Activated T-cell treated with anti-CD3 and anti-CD28 coated beads, Interleukin-2, amount 50 U/mL, for 72 hours (primary cell): Measurements from ENCODE around the gene CREB3L2. TPM values are rescaled to one million over a fixed set of nuclear protein-coding genes. Genes with fewer than 3 reads are reported as not detected.
"Not testable (repeated sequence)": the region's sequence is repeated elsewhere in the genome, so short reads cannot be mapped to it uniquely, and the experiment has no call there.

ENCODE experiments used
- ATAC-seq, 2 donors: fragments of 150-1000 bp; cut with Tn5 transposase; replicated peaks in 1 of 2; 2 replicates each; pipeline ENCODE4 v1.10.0; 2021; ENCODE audit warnings: moderate library complexity in 2 of 2, mild to moderate bottlenecking in 1 of 2
- DNase-seq, 2 donors: peaks; one replicate each; pipeline ENCODE4 v3.0.0; 2021 to 2022; ENCODE audit warnings: mixed read lengths in 1 of 2
- H3K27ac Mint-ChIP-seq: one replicate; pipeline ENCODE4 v1.8.0; 2022; ENCODE audit warnings: mild to moderate bottlenecking, moderate library complexity, mixed read lengths
- H3K27me3 Mint-ChIP-seq: one replicate; pipeline ENCODE4 v1.8.0; 2022; ENCODE audit warnings: low read depth, mixed read lengths
- H3K36me3 Mint-ChIP-seq, 2 donors: one replicate each; pipeline ENCODE4 v1.8.0; 2022; ENCODE audit warnings: mixed read lengths in 2 of 2, mild to moderate bottlenecking in 1 of 2; ENCODE audit not compliant: insufficient read depth in 2 of 2
- H3K4me1 Mint-ChIP-seq: one replicate; pipeline ENCODE4 v1.8.0; 2022; ENCODE audit warnings: low read depth, mixed read lengths
- H3K4me3 Mint-ChIP-seq, 2 donors: one replicate each; pipeline ENCODE4 v1.8.0; 2022; ENCODE audit warnings: mild to moderate bottlenecking in 2 of 2, mixed read lengths in 2 of 2, moderate library complexity in 2 of 2
- H3K9me3 Mint-ChIP-seq, 2 donors: one replicate each; pipeline ENCODE4 v1.8.0; 2022; ENCODE audit warnings: mixed read lengths in 2 of 2
- total RNA-seq, 2 donors: library from RNA; stranded (reverse); gene quantifications; one replicate each; pipeline ENCODE4 v1.2.3, GENCODE V29; 2022

Gene CREB3L2
- total RNA-seq, 2 donors from 2014 or later = 49.4 to 55.1 TPM

DNA sequence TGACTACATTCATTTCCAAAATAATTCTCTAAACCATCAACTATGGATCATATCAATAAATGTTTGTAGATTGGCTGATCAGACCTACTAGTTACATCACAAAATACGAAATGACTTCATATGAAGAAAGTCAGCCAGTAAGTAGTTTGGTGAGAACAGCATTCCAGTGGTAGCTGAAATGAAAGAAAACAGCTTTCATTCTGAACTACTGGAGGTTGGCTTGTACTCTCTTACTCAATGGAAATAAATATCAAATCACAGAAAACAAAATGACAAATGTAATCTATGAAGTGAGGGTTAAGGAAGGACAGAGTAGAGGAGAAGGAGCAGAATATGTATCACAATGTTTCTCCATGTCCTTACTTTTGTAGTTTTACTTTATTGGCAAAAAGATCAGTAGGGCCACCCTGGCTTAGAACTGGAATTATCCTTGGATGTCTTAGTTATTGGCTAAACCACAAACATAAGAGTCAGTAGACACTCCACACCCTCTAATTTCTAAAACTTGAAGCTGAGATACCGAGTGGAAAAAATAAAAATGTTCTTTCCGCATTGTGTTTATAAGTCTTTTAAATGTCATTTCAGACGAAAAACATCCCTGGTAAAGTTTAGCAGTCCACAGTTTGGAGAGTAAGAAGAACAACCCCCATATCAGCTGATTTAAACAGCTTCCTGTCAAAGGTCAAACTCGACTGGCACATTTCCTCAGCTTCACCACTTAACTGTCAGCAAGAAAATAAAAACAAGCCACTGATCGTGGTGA is 81.1 kb downstream of the CREB3L2 start:
- no peaks in the 10 kb centered on the region for H3K27me3 Mint-ChIP-seq
- peak overlapping the region; percentile 83 for H3K27ac Mint-ChIP-seq
- peaks cover 3 to 7% of the 10 kb centered on the region in 2 donors for H3K36me3 Mint-ChIP-seq
- H3K4me1 Mint-ChIP-seq = peaks cover 34% of the 10 kb centered on the region
- DNase-seq (no peak), ATAC-seq (no peak)
- no peaks in the 10 kb centered on the region for H3K9me3 Mint-ChIP-seq
- peak overlapping the region in 1 of 2 donors; percentile 68 for H3K4me3 Mint-ChIP-seq

- no peak for DNase-seq
- peaks cover 0 to 10% of the 10 kb centered on the region in 2 donors for H3K36me3 Mint-ChIP-seq
Measured at GRCh38 chr7:137919987-137920386, 81.9 kb downstream of the CREB3L2 start.

GRCh38 chr7:137916980-137917645 is 84.8 kb downstream of the CREB3L2 start:
- DNase-seq = no peak
- no peak overlapping the region for H3K4me3 Mint-ChIP-seq
- no peaks in the 10 kb centered on the region for H3K9me3 Mint-ChIP-seq
- H3K4me1 Mint-ChIP-seq = peaks cover 16% of the 10 kb centered on the region
- ATAC-seq = no peak
- peak overlapping the region; percentile 2 for H3K27ac Mint-ChIP-seq
- no peaks in the 10 kb centered on the region for H3K27me3 Mint-ChIP-seq
- peaks cover 0 to 7% of the 10 kb centered on the region in 2 donors for H3K36me3 Mint-ChIP-seq

More at GRCh38 chr7:137919987-137920386, 81.9 kb downstream of the CREB3L2 start:
- no peak overlapping the region for H3K27ac Mint-ChIP-seq
- H3K27me3 Mint-ChIP-seq = no peaks in the 10 kb centered on the region
- H3K4me3 Mint-ChIP-seq = no peak overlapping the region
- no peak for ATAC-seq
- peaks cover 34% of the 10 kb centered on the region for H3K4me1 Mint-ChIP-seq
- H3K9me3 Mint-ChIP-seq = no peaks in the 10 kb centered on the region

DNA sequence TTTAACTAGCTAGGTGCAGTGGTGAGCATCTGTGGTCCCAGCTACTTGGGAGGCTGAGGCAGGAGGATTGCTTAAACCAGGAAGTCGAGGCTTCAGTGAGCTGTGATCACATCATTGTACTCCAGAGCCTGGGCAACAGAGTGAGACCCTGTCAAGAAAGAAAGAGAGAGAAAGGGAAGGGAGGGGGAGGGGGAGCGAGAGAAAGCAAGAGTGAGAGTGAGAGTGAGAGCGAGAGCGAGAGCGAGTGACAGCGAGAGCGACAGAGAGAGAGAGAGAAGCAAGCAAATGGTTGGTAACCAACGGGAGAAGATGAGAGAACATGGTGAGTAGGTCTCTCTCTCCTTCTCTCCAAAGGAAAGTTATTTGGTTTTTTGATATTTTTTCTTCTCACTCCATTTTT is 85.3 kb downstream of the CREB3L2 start:
- DNase-seq = no peak
- no peak overlapping the region for H3K27ac Mint-ChIP-seq
- H3K4me3 Mint-ChIP-seq = no peak overlapping the region
- H3K9me3 Mint-ChIP-seq = no peaks in the 10 kb centered on the region
- peaks cover 0 to 8% of the 10 kb centered on the region in 2 donors for H3K36me3 Mint-ChIP-seq
- ATAC-seq = no peak
- H3K4me1 Mint-ChIP-seq = peaks cover 11% of the 10 kb centered on the region
- no peaks in the 10 kb centered on the region for H3K27me3 Mint-ChIP-seq

- ATAC-seq = no peak
- Mint-ChIP-seq H3K4me3 (no peak overlapping the region), H3K27me3 (no peaks in the 10 kb centered on the region), H3K9me3 (no peaks in the 10 kb centered on the region), H3K27ac (no peak overlapping the region), H3K36me3 (peaks cover 0 to 10% of the 10 kb centered on the region in 2 donors), H3K4me1 (no peaks in the 10 kb centered on the region)
- DNase-seq = no peak
Measured at GRCh38 chr7:137915266-137915665, 86.6 kb downstream of the CREB3L2 start.

- no peaks in the 10 kb centered on the region for H3K9me3 Mint-ChIP-seq
- DNase-seq = no peak
- H3K36me3 Mint-ChIP-seq = peaks cover 0 to 10% of the 10 kb centered on the region in 2 donors
- no peaks in the 10 kb centered on the region for H3K27me3 Mint-ChIP-seq
- no peak for ATAC-seq
- H3K4me1 Mint-ChIP-seq = no peaks in the 10 kb centered on the region
- no peak overlapping the region for H3K4me3 Mint-ChIP-seq
- H3K27ac Mint-ChIP-seq = no peak overlapping the region
Measured at GRCh38 chr7:137913985-137914384, 87.9 kb downstream of the CREB3L2 start.

DNA sequence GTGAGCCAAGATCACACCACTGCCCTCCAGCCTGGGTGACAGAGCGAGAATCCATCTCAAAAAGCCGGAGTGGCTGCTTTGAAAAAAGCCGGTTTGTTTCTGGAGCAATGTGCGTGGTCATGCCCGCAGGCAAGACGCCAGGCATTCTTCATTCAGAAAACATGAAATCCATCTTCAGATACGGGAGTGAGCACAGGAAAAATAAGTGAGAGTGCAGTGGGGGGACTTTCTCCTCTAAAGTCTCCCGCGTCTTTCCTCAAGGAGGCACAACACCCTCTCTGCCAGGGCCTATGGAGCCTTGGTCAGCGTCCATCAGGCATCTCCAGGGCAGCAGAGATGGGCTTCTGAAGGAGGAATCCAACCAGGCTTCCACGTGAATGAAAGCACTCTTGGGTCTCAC is 92.8 kb downstream of the CREB3L2 start:
- ATAC-seq = no peak
- no peak overlapping the region for H3K4me3 Mint-ChIP-seq
- no peaks in the 10 kb centered on the region for H3K27me3 Mint-ChIP-seq
- peaks cover 7% of the 10 kb centered on the region for H3K4me1 Mint-ChIP-seq
- H3K9me3 Mint-ChIP-seq = no peaks in the 10 kb centered on the region
- H3K27ac Mint-ChIP-seq = no peak overlapping the region
- DNase-seq = no peak
- peaks cover 7 to 26% of the 10 kb centered on the region in 2 donors for H3K36me3 Mint-ChIP-seq

GRCh38 chr7:137908106-137908505 is 93.8 kb downstream of the CREB3L2 start:
- Mint-ChIP-seq H3K36me3 (peaks cover 7 to 26% of the 10 kb centered on the region in 2 donors), H3K27me3 (no peaks in the 10 kb centered on the region), H3K27ac (peak overlapping the region; percentile 35), H3K9me3 (no peaks in the 10 kb centered on the region), H3K4me3 (no peak overlapping the region), H3K4me1 (peaks cover 13% of the 10 kb centered on the region)
- DNase-seq (no peak), ATAC-seq (no peak)

DNA sequence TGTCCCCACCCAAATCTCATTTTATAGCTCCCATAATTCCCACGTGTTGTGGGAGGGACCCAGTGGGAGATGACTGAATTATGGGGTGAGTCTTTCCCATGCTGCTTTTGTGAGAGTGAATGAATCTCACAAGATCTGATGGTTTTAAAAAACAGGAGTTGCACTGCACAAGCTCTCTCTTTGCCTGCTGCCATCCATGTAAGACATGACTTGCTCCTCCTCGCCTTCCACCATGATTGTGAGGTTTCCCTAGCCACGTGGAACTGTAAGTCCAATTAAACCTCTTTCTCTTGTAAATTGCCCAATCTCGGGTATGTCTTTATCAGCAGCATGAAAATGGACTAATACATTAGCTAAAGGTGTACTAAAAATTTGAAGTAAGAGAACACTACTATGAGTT is 95.2 kb downstream of the CREB3L2 start:
- H3K4me1 Mint-ChIP-seq = peaks cover 13% of the 10 kb centered on the region
- not testable (repeated sequence) for H3K4me3 Mint-ChIP-seq, ATAC-seq, H3K9me3 Mint-ChIP-seq, H3K27ac Mint-ChIP-seq, H3K27me3 Mint-ChIP-seq, DNase-seq
- H3K36me3 Mint-ChIP-seq = peaks cover 7 to 24% of the 10 kb centered on the region in 2 donors

- Mint-ChIP-seq H3K4me3 (no peak overlapping the region), H3K9me3 (no peaks in the 10 kb centered on the region), H3K4me1 (peaks cover 13% of the 10 kb centered on the region), H3K27ac (peak overlapping the region; percentile 68), H3K36me3 (peaks cover 10 to 24% of the 10 kb centered on the region in 2 donors), H3K27me3 (no peaks in the 10 kb centered on the region)
- ATAC-seq (no peak), DNase-seq (no peak)
Measured at GRCh38 chr7:137904833-137905232, 97.1 kb downstream of the CREB3L2 start.

DNA sequence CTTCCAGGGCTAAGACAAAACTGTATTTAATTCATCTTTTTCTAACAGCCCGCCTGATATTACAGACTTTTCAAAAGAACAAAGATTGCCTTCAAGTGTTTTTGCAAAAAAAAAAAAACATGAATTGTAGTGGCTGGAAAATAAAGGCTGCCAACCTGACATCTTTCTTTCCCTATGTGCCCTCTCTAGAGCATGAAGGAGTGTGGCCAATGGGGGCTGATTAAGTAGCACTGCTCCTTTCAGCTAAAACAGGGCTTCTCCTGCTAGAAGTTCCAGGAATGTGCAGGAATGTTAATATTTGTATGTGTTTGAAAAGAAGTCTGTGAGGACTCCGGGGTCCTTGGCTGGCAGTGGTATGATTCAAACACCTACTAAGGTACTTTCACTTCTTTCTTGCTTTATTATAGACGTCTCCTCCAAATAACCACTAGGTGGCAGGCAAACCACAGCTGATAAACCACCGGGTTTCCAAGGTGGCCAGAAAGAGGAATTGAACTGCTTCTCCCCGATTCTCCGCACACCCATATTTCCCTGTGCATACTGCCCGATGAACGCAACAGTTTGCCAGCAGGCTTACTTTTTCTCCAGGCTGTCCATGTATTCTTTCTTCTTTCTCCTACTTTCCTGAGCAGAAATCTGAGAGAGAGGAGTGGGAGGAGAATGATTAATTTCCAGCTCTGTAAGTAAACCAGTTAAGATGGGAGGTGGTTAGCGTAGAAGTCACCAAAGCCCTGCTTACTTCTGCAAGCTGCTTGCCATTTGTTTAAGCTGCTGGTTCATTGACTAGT is 98.3 kb downstream of the CREB3L2 start:
- Mint-ChIP-seq H3K27me3 (no peaks in the 10 kb centered on the region), H3K27ac (no peak overlapping the region), H3K9me3 (no peaks in the 10 kb centered on the region), H3K36me3 (peaks cover 10 to 26% of the 10 kb centered on the region in 2 donors), H3K4me1 (peaks cover 22% of the 10 kb centered on the region), H3K4me3 (peak overlapping the region in 1 of 2 donors; percentile 19)
- ATAC-seq (peak; percentile 75 to 76), DNase-seq (peak; percentile 53 to 64)

- Mint-ChIP-seq H3K9me3 (no peaks in the 10 kb centered on the region), H3K27me3 (no peaks in the 10 kb centered on the region), H3K4me3 (no peak overlapping the region), H3K36me3 (peaks cover 7 to 12% of the 10 kb centered on the region in 2 donors), H3K27ac (no peak overlapping the region), H3K4me1 (peaks cover 46% of the 10 kb centered on the region)
- ATAC-seq = no peak
- no peak for DNase-seq
Measured at GRCh38 chr7:137900137-137900536, 101.7 kb downstream of the CREB3L2 start.
